ENCODE data around the gene STAT5B.
"Not testable (repeated sequence)": the region's sequence is repeated elsewhere in the genome, so short reads cannot be mapped to it uniquely, and the experiment has no call there.

Gene STAT5B

DNA sequence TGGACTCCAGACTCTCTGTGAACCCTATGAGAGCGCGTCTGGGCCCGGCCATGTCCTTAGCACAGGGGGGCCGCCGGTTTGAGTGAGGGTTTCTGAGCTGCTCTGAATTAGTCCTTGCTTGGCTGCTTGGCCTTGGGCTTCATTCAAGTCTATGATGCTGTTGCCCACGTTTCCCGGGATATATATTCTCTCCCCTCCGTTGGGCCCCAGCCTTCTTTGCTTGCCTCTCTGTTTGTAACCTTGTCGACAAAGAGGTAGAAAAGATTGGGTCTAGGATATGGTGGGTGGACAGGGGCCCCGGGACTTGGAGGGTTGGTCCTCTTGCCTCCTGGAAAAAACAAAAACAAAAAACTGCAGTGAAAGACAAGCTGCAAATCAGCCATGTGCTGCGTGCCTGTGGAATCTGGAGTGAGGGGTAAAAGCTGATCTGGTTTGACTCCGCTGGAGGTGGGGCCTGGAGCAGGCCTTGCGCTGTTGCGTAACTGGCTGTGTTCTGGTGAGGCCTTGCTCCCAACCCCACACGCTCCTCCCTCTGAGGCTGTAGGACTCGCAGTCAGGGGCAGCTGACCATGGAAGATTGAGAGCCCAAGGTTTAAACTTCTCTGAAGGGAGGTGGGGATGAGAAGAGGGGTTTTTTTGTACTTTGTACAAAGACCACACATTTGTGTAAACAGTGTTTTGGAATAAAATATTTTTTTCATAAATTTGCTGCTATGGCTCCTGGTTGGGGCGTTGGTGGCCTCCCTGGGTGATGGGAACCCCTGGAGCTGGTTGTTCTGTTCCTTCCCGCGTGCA lies 35.2 kb upstream of the STAT5B start:
- DNase-seq (ENCODE audit: insufficient read length, low spot score) (no peak), FAIRE-seq (no peak)
- TF ChIP-seq POLR2A (IDR thresholded peaks at IDR 0.05; ENCODE audit: low read depth, low read length): no peak

DNA sequence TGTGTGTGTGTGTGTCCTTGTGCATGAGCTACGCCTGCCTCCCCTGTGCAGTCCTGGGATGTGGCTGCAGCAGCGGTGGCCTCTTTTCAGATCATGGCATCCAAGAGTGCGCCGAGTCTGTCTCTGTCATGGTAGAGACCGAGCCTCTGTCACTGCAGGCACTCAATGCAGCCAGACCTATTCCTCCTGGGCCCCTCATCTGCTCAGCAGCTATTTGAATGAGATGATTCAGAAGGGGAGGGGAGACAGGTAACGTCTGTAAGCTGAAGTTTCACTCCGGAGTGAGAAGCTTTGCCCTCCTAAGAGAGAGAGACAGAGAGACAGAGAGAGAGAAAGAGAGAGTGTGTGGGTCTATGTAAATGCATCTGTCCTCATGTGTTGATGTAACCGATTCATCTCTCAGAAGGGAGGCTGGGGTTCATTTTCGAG lies 34.6 kb upstream of the STAT5B start:
- no peak for FAIRE-seq
- no peak for TF ChIP-seq POLR2A (IDR thresholded peaks at IDR 0.05; ENCODE audit: low read depth, low read length)

GRCh38 chr17:42309986-42310786 lies 34.0 kb upstream of the STAT5B start:
- no peak for TF ChIP-seq POLR2A (IDR thresholded peaks at IDR 0.05; ENCODE audit: low read depth, low read length)
- FAIRE-seq: no peak
- no peak for DNase-seq (ENCODE audit: insufficient read length, low spot score)

More for the DNA sequence above, 34.6 kb upstream of the STAT5B start:
- no peak for DNase-seq (ENCODE audit: insufficient read length, low spot score)

GRCh38 chr17:42309142-42309541 lies 33.0 kb upstream of the STAT5B start:
- TF ChIP-seq POLR2A (IDR thresholded peaks at IDR 0.05; ENCODE audit: low read depth, low read length): no peak
- FAIRE-seq: no peak
- no peak for DNase-seq (ENCODE audit: insufficient read length, low spot score)

DNA sequence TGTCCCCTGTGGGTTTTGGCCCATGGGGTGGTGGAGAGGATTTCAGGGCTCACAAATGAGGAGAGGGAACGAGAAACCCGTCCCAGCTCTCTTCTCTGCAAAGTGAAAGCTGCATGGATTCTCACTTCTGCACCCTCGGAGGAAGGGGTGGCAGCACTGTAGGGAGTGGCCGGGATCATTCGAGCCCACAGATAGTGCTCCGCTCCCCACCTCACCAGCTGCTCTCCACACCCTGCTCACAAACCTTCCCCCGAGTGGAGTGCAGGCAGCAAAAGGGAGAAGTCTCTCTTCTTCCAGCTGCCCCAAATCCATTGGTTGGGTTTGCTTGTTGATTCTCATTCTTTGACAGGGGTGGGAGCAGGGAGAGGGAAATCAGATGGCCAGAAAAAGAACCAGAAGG lies 32.3 kb upstream of the STAT5B start:
- no peak for TF ChIP-seq POLR2A (IDR thresholded peaks at IDR 0.05; ENCODE audit: low read depth, low read length)
- FAIRE-seq (no peak), DNase-seq (ENCODE audit: insufficient read length, low spot score) (no peak)

GRCh38 chr17:42307362-42307927 lies 31.3 kb upstream of the STAT5B start:
- FAIRE-seq (no peak), DNase-seq (ENCODE audit: insufficient read length, low spot score) (no peak)
- TF ChIP-seq POLR2A (IDR thresholded peaks at IDR 0.05; ENCODE audit: low read depth, low read length): no peak

- TF ChIP-seq POLR2A (IDR thresholded peaks at IDR 0.05; ENCODE audit: low read depth, low read length): no peak
- no peak for FAIRE-seq
- DNase-seq (ENCODE audit: insufficient read length, low spot score): no peak
Observed at GRCh38 chr17:42306385-42306667, 30.1 kb upstream of the STAT5B start.

GRCh38 chr17:42305543-42306384 lies 29.6 kb upstream of the STAT5B start:
- DNase-seq (ENCODE audit: insufficient read length, low spot score) (no peak), FAIRE-seq (no peak)
- TF ChIP-seq POLR2A (IDR thresholded peaks at IDR 0.05; ENCODE audit: low read depth, low read length): no peak

DNA sequence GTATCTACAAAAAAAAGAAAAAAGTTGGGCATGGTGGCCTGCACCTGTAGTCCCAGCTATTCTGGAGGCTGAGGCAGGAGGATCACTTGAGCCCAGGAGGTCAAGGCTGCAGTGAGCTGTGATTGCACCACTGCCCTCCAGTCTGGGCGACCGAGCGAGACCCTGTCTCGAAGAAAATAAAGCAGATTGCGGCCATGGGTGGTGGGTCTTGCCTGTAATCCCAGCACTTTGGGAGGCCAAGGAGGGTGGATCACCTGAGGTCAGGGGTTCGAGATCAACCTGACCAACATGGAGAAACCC lies 28.8 kb upstream of the STAT5B start:
- DNase-seq (ENCODE audit: insufficient read length, low spot score); FAIRE-seq: not testable (repeated sequence)

- TF ChIP-seq POLR2A (IDR thresholded peaks at IDR 0.05; ENCODE audit: low read depth, low read length): no peak
- DNase-seq (ENCODE audit: insufficient read length, low spot score) (no peak), FAIRE-seq (no peak)
Observed at GRCh38 chr17:42304187-42305030, 28.2 kb upstream of the STAT5B start.

GRCh38 chr17:42303694-42304093 lies 27.5 kb upstream of the STAT5B start:
- TF ChIP-seq POLR2A (IDR thresholded peaks at IDR 0.05; ENCODE audit: low read depth, low read length): no peak
- DNase-seq (ENCODE audit: insufficient read length, low spot score) (no peak), FAIRE-seq (no peak)

GRCh38 chr17:42301022-42301421 lies 24.8 kb upstream of the STAT5B start:
- FAIRE-seq (no peak), DNase-seq (ENCODE audit: insufficient read length, low spot score) (no peak)
- TF ChIP-seq POLR2A (IDR thresholded peaks at IDR 0.05; ENCODE audit: low read depth, low read length): no peak

- FAIRE-seq; DNase-seq (ENCODE audit: insufficient read length, low spot score): not testable (repeated sequence)
Observed at GRCh38 chr17:42299913-42300312, 23.7 kb upstream of the STAT5B start.

DNA sequence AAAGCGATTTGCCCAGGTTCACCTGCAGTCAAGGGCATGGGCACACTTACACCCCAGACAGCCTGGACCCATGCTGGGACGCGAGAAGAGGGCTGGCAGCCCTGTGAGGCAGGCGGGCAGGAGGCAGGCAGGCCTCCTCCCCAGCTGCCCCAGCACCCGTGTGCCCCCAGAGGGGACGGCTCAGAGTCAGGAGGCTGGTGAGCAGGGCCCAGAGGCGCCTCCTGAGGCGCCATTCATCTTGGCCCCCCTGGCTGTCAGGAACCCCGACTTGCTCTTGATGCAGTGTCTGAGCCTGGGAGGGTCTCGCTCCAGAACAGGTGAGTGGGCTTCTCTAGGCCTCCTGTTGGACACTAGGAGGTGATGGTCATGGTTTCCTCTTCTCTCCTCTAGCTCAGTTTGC lies 23.2 kb upstream of the STAT5B start:
- not testable (repeated sequence) for DNase-seq (ENCODE audit: insufficient read length, low spot score); FAIRE-seq

GRCh38 chr17:42297775-42298174 lies 21.6 kb upstream of the STAT5B start:
- not testable (repeated sequence) for DNase-seq (ENCODE audit: insufficient read length, low spot score); FAIRE-seq

Data from H54 (cell line).